ENCODE data around the gene ACP2.

The ACP2 gene

GRCh38 chr11:47248664-47249377 lies at the start of gene ACP2:
Gene ACP2, minus strand, starts transcription at chr11:47248814. Its CDS starts 25 bp downstream, at chr11:47248789.
- DNase-seq: peak; percentile 83

- no peak for DNase-seq
Measured at GRCh38 chr11:47296045-47296444, 47.4 kb upstream of the ACP2 start.

GRCh38 chr11:47295385-47295784 lies 46.8 kb upstream of the ACP2 start:
- no peak for DNase-seq

- no peak for DNase-seq
Measured at GRCh38 chr11:47289856-47290255, 41.2 kb upstream of the ACP2 start.

- DNase-seq: no peak
Measured at GRCh38 chr11:47288066-47288465, 39.5 kb upstream of the ACP2 start.

GRCh38 chr11:47285969-47286770 lies 37.6 kb upstream of the ACP2 start:
- no peak for DNase-seq

GRCh38 chr11:47284151-47284550 lies 35.5 kb upstream of the ACP2 start:
- no peak for DNase-seq

GRCh38 chr11:47282462-47282861 lies 33.8 kb upstream of the ACP2 start:
- no peak for DNase-seq

GRCh38 chr11:47280860-47281259 lies 32.2 kb upstream of the ACP2 start:
- no peak for DNase-seq

- DNase-seq: no peak
Measured at GRCh38 chr11:47280099-47280498, 31.5 kb upstream of the ACP2 start.

GRCh38 chr11:47278769-47279168 lies 30.2 kb upstream of the ACP2 start:
- DNase-seq: no peak

GRCh38 chr11:47278058-47278457 lies 29.4 kb upstream of the ACP2 start:
- DNase-seq: no peak

- no peak for DNase-seq
Measured at GRCh38 chr11:47276923-47277322, 28.3 kb upstream of the ACP2 start.

- DNase-seq: no peak
Measured at GRCh38 chr11:47274495-47275235, 26.1 kb upstream of the ACP2 start.

GRCh38 chr11:47272706-47273105 lies 24.1 kb upstream of the ACP2 start:
- DNase-seq: no peak

GRCh38 chr11:47271961-47272661 lies 23.5 kb upstream of the ACP2 start:
- DNase-seq: no peak

GRCh38 chr11:47271328-47271727 lies 22.7 kb upstream of the ACP2 start:
- no peak for DNase-seq

- peak; percentile 22 for DNase-seq
Measured at GRCh38 chr11:47270331-47271271, 22.0 kb upstream of the ACP2 start.

GRCh38 chr11:47269829-47270305 lies 21.3 kb upstream of the ACP2 start, which contains the start of gene MADD:
Gene MADD, plus strand, starts transcription at chr11:47270133.
- DNase-seq: peak; percentile 91

- peak; percentile 88 for DNase-seq
Measured at GRCh38 chr11:47269002-47269828, 20.6 kb upstream of the ACP2 start.
